B cell (primary cell): ENCODE results near the gene ADK.

ENCODE experiments used
- CTCF ChIP-seq: fragments of 200-600 bp; IDR thresholded peaks from one replicate; pipeline ENCODE4 v1.8.0; 2022; ENCODE audit warnings: antibody characterized with exemption, mild to moderate bottlenecking
- EZH2 ChIP-seq: IDR thresholded peaks from 2 replicates; pipeline ENCODE4 v1.6.1; 2012; ENCODE audit warnings: borderline replicate concordance, low read depth, mild to moderate bottlenecking, moderate library complexity, low read length; ENCODE audit not compliant: insufficient read depth, poor library complexity, severe bottlenecking

GRCh38 chr10:74652664-74653063, 501.6 kb downstream of the ADK start:
- TF ChIP-seq CTCF (no peak), EZH2 (no peak)
